Measurements from ENCODE around the gene MYL12A. TPM values are rescaled to one million over a fixed set of nuclear protein-coding genes. Genes with fewer than 3 reads are reported as not detected.

Gene MYL12A
- total RNA-seq, 4 donors from 2014 or later = 526 to 2,307 (median 1,474) TPM

- intact Hi-C loops (cut with DNase I; ENCODE audit: low total_unique reads) = loop anchor here (10.0 kb wide), 1 partner anchor 600 kb away; the partner anchor contains the start of gene SMCHD1
Observed at GRCh38 chr18:3254725-3255124, 7.1 kb downstream of the MYL12A start.

GRCh38 chr18:3255611-3256165 lies 8.1 kb downstream of the MYL12A start:
- intact Hi-C loops (cut with DNase I; ENCODE audit: low total_unique reads) (loop anchor here (10.0 kb wide), 1 partner anchor 601 kb away; the partner anchor contains the start of gene SMCHD1), in situ Hi-C loops (cut with MboI; ENCODE audit: low sequenced_read_pairs in 4 of 4) (loop anchor here in 1 of 4 donors (25.0 kb wide), 1 partner anchor 693 kb away; the partner anchor contains the start of genes METTL4 and NDC80)
- H3K4me1 ChIP-seq = peaks cover 82 to 97% of the 10 kb centered on the region in 2 donors
- peak overlapping the region; percentile 99 for H3K27ac ChIP-seq
- H3K36me3 ChIP-seq = peaks cover 2 to 55% of the 10 kb centered on the region in 2 donors
- H3K4me3 ChIP-seq = peak overlapping the region in 2 of 4 donors; percentile 20 to 98
- H3K27me3 ChIP-seq = no peaks in the 10 kb centered on the region
- TF ChIP-seq CTCF (IDR thresholded peaks at IDR 0.05 in 4 of 5, conservative IDR thresholded peaks at IDR 0.05 in 1 of 5) (no peak), POLR2A (IDR thresholded peaks at IDR 0.05) (no peak)
- no peaks in the 10 kb centered on the region for H3K9me3 ChIP-seq
- ATAC-seq (no peak), DNase-seq (no peak)

More at GRCh38 chr18:3254725-3255124, 7.1 kb downstream of the MYL12A start:
- in situ Hi-C loops (cut with MboI; ENCODE audit: low sequenced_read_pairs in 4 of 4) = loop anchor here in 1 of 4 donors (25.0 kb wide), 1 partner anchor 692 kb away; the partner anchor contains the start of genes METTL4 and NDC80
- Histone ChIP-seq H3K4me1 (peaks cover 87 to 97% of the 10 kb centered on the region in 2 donors), H3K36me3 (peaks cover 2 to 55% of the 10 kb centered on the region in 2 donors), H3K27ac (peak overlapping the region; percentile 99), H3K4me3 (peak overlapping the region in 2 of 4 donors; percentile 5 to 98), H3K9me3 (no peaks in the 10 kb centered on the region), H3K27me3 (no peaks in the 10 kb centered on the region)
- DNase-seq (no peak), ATAC-seq (no peak)
- TF ChIP-seq CTCF (IDR thresholded peaks at IDR 0.05 in 4 of 5, conservative IDR thresholded peaks at IDR 0.05 in 1 of 5) (no peak), POLR2A (IDR thresholded peaks at IDR 0.05) (no peak)

GRCh38 chr18:3256693-3257626 lies 9.4 kb downstream of the MYL12A start:
- DNase-seq = no peak
- Histone ChIP-seq H3K27ac (peak overlapping the region; percentile 99), H3K36me3 (peaks cover 2 to 55% of the 10 kb centered on the region in 2 donors), H3K27me3 (no peaks in the 10 kb centered on the region), H3K4me1 (peaks cover 75 to 90% of the 10 kb centered on the region in 2 donors), H3K4me3 (peak overlapping the region in 1 of 4 donors; percentile 22), H3K9me3 (no peaks in the 10 kb centered on the region)
- ATAC-seq = no peak
- no peak for TF ChIP-seq CTCF (IDR thresholded peaks at IDR 0.05 in 4 of 5, conservative IDR thresholded peaks at IDR 0.05 in 1 of 5)
- no peak for TF ChIP-seq POLR2A (IDR thresholded peaks at IDR 0.05)
- in situ Hi-C loops (cut with MboI; ENCODE audit: low sequenced_read_pairs in 4 of 4) (loop anchor here in 1 of 4 donors (25.0 kb wide), 1 partner anchor 695 kb away; the partner anchor contains the start of genes METTL4 and NDC80), intact Hi-C loops (cut with DNase I; ENCODE audit: low total_unique reads) (loop anchor here (10.0 kb wide), 1 partner anchor 602 kb away; the partner anchor contains the start of gene SMCHD1)

GRCh38 chr18:3257627-3258120 lies 10.1 kb downstream of the MYL12A start:
- in situ Hi-C loops (cut with MboI; ENCODE audit: low sequenced_read_pairs in 4 of 4) = loop anchor here in 1 of 4 donors (25.0 kb wide), 1 partner anchor 695 kb away; the partner anchor contains the start of genes METTL4 and NDC80
- ATAC-seq (no peak), DNase-seq (no peak)
- TF ChIP-seq CTCF (IDR thresholded peaks at IDR 0.05 in 4 of 5, conservative IDR thresholded peaks at IDR 0.05 in 1 of 5) = no peak
- no peak for TF ChIP-seq POLR2A (IDR thresholded peaks at IDR 0.05)
- no peaks in the 10 kb centered on the region for H3K27me3 ChIP-seq
- H3K4me1 ChIP-seq = peaks cover 69 to 84% of the 10 kb centered on the region in 2 donors
- peak overlapping the region in 1 of 4 donors; percentile 22 for H3K4me3 ChIP-seq
- peaks cover 2 to 55% of the 10 kb centered on the region in 2 donors for H3K36me3 ChIP-seq
- H3K27ac ChIP-seq = peak overlapping the region; percentile 99
- no peaks in the 10 kb centered on the region for H3K9me3 ChIP-seq
- intact Hi-C loops (cut with DNase I; ENCODE audit: low total_unique reads) = loop anchor here (10.0 kb wide), 1 partner anchor 603 kb away; the partner anchor contains the start of gene SMCHD1
